ENCODE results near the gene CACNA1C. TPM values are rescaled to one million over a fixed set of nuclear protein-coding genes. Genes with fewer than 3 reads are reported as not detected.

The CACNA1C gene
- polyA plus RNA-seq, 5 donors: 10.1 to 15.2 (median 10.7) TPM

- no peak for DNase-seq
These were observed 332.0 kb downstream of the CACNA1C start for GRCh38 chr12:2384533-2385351.

- DNase-seq: no peak
These were observed 332.7 kb downstream of the CACNA1C start for GRCh38 chr12:2385529-2385928.

- DNase-seq: no peak
These were observed 333.8 kb downstream of the CACNA1C start for GRCh38 chr12:2386566-2386965.

GRCh38 chr12:2387103-2387834 lies 334.5 kb downstream of the CACNA1C start:
- DNase-seq: no peak

GRCh38 chr12:2389079-2389790 lies 336.4 kb downstream of the CACNA1C start:
- no peak for DNase-seq

- no peak for DNase-seq
These were observed 337.3 kb downstream of the CACNA1C start for GRCh38 chr12:2390133-2390532.

GRCh38 chr12:2390850-2391390 lies 338.1 kb downstream of the CACNA1C start:
- no peak for DNase-seq

GRCh38 chr12:2391740-2392331 lies 339.0 kb downstream of the CACNA1C start:
- DNase-seq: no peak

GRCh38 chr12:2393016-2393415 lies 340.2 kb downstream of the CACNA1C start:
- no peak for DNase-seq

- DNase-seq: no peak
These were observed 341.2 kb downstream of the CACNA1C start for GRCh38 chr12:2393996-2394395.

GRCh38 chr12:2395354-2395977 lies 342.7 kb downstream of the CACNA1C start:
- DNase-seq: no peak

- DNase-seq: peak; percentile 67 to 68
These were observed 343.7 kb downstream of the CACNA1C start for GRCh38 chr12:2396448-2396871.

- no peak for DNase-seq
These were observed 344.7 kb downstream of the CACNA1C start for GRCh38 chr12:2397356-2398045.

GRCh38 chr12:2401040-2401439 lies 348.3 kb downstream of the CACNA1C start:
- DNase-seq: no peak

GRCh38 chr12:2402073-2402579 lies 349.3 kb downstream of the CACNA1C start:
- no peak for DNase-seq

- DNase-seq: no peak
These were observed 350.6 kb downstream of the CACNA1C start for GRCh38 chr12:2403221-2403976.

GRCh38 chr12:2405039-2405438 lies 352.3 kb downstream of the CACNA1C start:
- DNase-seq: no peak

- no peak for DNase-seq
These were observed 354.1 kb downstream of the CACNA1C start for GRCh38 chr12:2406903-2407302.

GRCh38 chr12:2408262-2408661 lies 355.5 kb downstream of the CACNA1C start:
- no peak for DNase-seq
